Breast epithelium (tissue), 4 donors: ENCODE measurements around the gene ACTR10. TPM values are rescaled to one million over a fixed set of nuclear protein-coding genes. Genes with fewer than 3 reads are reported as not detected.

Source experiments
- DNase-seq, 2 donors: peaks; one replicate each; pipeline ENCODE4 v3.0.0-alpha.2; 2019; ENCODE audit warnings: low spot score in 2 of 2
- H3K27ac ChIP-seq, 2 donors: fragments of 200-600 bp; sonication (generic) in 1 of 2; one replicate each; pipeline ENCODE4 v1.5.1; 2016 to 2019; ENCODE audit warnings: mild to moderate bottlenecking in 1 of 2
- H3K27me3 ChIP-seq, 2 donors: fragments of 200-600 bp; sonication (generic) in 1 of 2; one replicate each; pipeline versions ENCODE4 v1.5.1 to v1.6.0; 2017 to 2019; ENCODE audit warnings: control low read depth in 1 of 2, mild to moderate bottlenecking in 1 of 2
- H3K36me3 ChIP-seq: fragments of 200-600 bp; one replicate; pipeline ENCODE4 v1.5.1; 2019
- H3K4me1 ChIP-seq, 2 donors: fragments of 200-600 bp; sonication (generic); one replicate each; pipeline ENCODE4 v1.5.1; 2016 to 2019; ENCODE audit warnings: control low read depth in 1 of 2
- H3K4me3 ChIP-seq, 3 donors: fragments of 200-600 bp; sonication (generic); 1 replicate in 2 of 3; 2 replicates in 1 of 3; pipeline ENCODE4 v1.5.1; 2016 to 2019; ENCODE audit warnings: mild to moderate bottlenecking in 3 of 3, moderate library complexity in 2 of 3
- H3K9me3 ChIP-seq, 2 donors: fragments of 200-600 bp; sonication (generic) in 1 of 2; one replicate each; pipeline ENCODE4 v1.5.1; 2016 to 2019; ENCODE audit warnings: control low read depth in 1 of 2
- POLR2A ChIP-seq: fragments of 450-650 bp; IDR thresholded peaks from one replicate; pipeline ENCODE4 v1.6.1; 2016; ENCODE audit warnings: antibody characterized with exemption, mild to moderate bottlenecking, moderate library complexity
- POLR2AphosphoS5 ChIP-seq, 3 donors: sonication (generic); formaldehyde crosslinking; IDR thresholded peaks; one replicate each; pipeline ENCODE4 v1.6.1; 2017; ENCODE audit warnings: antibody characterized with exemption in 3 of 3
- intact Hi-C: fragments of 100-400 bp; cut with DNase I; formaldehyde crosslinking; loops from one replicate; pipeline ENCODE4 v1.15.1; 2023; ENCODE audit warnings: low total_unique reads
- total RNA-seq, 3 donors: library from RNA; depleted of rRNA; stranded (reverse); fragments of >200 nt; gene quantifications; one replicate each; pipeline ENCODE4 v1.1.0, GENCODE V29; 2016
- TF ChIP-seq, protein P1 (sequence below), 3 donors: fragments of 450-650 bp; IDR thresholded peaks; one replicate each; pipeline ENCODE4 v1.5.1; 2016 to 2017; ENCODE audit warnings: antibody characterized with exemption in 3 of 3, mild to moderate bottlenecking in 3 of 3, moderate library complexity in 3 of 3

ACTR10 gene
- total RNA-seq, 3 donors from 2014 or later, result 42.2 to 71.4 (median 69.4) TPM

DNA sequence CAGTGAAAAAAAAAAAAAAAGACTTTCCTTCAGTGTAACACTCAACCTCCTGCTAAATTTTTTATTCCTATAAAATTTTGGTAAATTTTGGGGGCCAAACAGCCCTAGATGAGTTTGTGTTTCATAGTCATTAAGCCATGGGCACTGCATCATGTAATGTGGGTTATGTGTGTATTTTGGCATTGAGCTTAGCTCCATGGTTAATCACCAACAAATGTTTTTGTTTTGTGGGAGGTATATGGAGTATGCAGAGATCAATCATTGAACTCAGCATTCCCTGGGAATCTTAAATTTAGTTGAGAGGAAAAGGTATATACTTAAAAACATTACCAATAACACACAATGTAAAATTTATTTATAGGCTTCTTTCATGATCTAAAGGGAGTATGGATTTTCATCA is 39.4 kb upstream of the ACTR10 start:
- Histone ChIP-seq H3K27me3 (no peaks in the 10 kb centered on the region), H3K27ac (no peak overlapping the region), H3K9me3 (no peaks in the 10 kb centered on the region), H3K4me1 (no peaks in the 10 kb centered on the region), H3K4me3 (no peak overlapping the region), H3K36me3 (no peaks in the 10 kb centered on the region)
- TF ChIP-seq POLR2AphosphoS5 (IDR thresholded peaks at IDR 0.05) (no peak), POLR2A (no peak)
- TF ChIP-seq, protein P1, sequence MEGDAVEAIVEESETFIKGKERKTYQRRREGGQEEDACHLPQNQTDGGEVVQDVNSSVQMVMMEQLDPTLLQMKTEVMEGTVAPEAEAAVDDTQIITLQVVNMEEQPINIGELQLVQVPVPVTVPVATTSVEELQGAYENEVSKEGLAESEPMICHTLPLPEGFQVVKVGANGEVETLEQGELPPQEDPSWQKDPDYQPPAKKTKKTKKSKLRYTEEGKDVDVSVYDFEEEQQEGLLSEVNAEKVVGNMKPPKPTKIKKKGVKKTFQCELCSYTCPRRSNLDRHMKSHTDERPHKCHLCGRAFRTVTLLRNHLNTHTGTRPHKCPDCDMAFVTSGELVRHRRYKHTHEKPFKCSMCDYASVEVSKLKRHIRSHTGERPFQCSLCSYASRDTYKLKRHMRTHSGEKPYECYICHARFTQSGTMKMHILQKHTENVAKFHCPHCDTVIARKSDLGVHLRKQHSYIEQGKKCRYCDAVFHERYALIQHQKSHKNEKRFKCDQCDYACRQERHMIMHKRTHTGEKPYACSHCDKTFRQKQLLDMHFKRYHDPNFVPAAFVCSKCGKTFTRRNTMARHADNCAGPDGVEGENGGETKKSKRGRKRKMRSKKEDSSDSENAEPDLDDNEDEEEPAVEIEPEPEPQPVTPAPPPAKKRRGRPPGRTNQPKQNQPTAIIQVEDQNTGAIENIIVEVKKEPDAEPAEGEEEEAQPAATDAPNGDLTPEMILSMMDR (IDR thresholded peaks at IDR 0.05), result no peak
- no peak for DNase-seq
- intact Hi-C loops, result no loop called here

DNA sequence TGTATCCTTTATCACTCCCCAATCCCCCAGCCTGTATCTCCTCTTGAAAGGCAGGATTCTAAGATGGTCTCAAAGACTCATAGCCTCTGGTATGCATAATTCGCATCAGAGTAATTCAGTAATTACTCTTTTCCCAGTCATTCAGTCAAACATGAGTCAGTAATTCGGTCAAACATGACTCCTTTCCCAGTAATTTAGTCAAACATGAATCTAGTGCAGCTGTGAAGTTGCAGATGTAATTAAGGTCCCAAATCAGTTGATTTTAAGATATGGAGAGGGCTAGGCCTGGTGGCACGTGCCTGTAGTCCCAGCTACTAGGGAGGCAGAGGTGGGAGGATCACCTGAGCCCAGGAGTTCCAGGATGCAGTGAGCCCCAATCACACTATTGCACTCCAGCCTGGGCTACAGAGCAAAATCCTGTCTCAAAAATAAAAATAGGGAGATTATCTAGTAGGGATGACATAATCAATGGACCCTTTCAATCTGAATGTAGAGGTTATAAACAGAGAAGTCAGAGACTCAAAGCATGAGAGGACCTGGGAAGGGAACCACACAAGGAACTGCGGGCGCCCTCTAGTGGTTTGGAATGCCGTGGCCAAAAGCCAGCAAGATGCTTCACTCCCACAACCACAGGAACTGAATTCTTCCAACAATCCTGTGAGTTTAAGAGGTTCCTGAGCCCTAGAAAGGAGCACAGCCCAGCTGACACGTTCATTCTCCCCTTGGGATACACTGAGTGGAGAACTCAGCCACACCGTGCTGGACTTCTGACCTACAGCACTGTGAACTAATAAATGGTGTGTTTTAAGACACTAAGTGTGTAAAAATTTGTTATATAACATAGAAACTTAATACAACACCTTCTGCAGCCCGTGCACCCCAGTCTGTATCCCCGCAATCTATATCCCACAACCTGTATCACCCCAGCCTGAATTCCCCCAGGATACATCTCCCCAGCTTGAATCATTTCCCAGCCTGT is 33.7 kb upstream of the ACTR10 start:
- no peaks in the 10 kb centered on the region for H3K27me3 ChIP-seq
- TF ChIP-seq, protein P1 (IDR thresholded peaks at IDR 0.05), result peak; percentile 47 to 71 (median 48)
- no peak for TF ChIP-seq POLR2AphosphoS5 (IDR thresholded peaks at IDR 0.05)
- intact Hi-C loops, result no loop called here

DNA sequence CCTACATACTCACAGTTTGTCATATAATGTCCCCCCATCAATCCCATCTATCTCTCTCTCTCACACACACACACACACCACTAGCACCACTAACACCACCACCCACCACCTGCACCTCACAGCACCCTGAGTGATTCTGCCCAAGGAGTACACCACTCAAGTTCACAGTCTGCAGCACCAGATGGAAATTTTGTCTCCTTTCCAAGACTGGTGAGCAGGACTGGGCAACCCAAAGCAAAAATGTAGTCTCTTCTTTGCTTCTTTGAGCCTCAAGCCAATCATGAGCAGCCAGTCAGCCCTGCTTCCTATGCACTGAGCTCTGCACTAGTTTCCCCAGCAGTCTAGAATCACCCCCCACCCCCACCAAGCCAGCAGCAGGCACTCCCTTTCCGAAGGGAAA is 32.9 kb upstream of the ACTR10 start:
- Histone ChIP-seq H3K4me1 (no peaks in the 10 kb centered on the region), H3K36me3 (no peaks in the 10 kb centered on the region), H3K9me3 (no peaks in the 10 kb centered on the region), H3K27me3 (no peaks in the 10 kb centered on the region), H3K27ac (no peak overlapping the region), H3K4me3 (no peak overlapping the region)
- DNase-seq, result no peak
- no peak for TF ChIP-seq POLR2AphosphoS5 (IDR thresholded peaks at IDR 0.05)
- no peak for TF ChIP-seq POLR2A
- TF ChIP-seq, protein P1 (IDR thresholded peaks at IDR 0.05), result no peak
- intact Hi-C loops, result no loop called here

More for the DNA sequence above, 33.7 kb upstream of the ACTR10 start:
- H3K4me3 ChIP-seq, result no peak overlapping the region
- DNase-seq, result peak; percentile 70 to 88
- no peaks in the 10 kb centered on the region for H3K9me3 ChIP-seq
- no peaks in the 10 kb centered on the region for H3K36me3 ChIP-seq
- H3K27ac ChIP-seq, result no peak overlapping the region
- no peaks in the 10 kb centered on the region for H3K4me1 ChIP-seq

DNA sequence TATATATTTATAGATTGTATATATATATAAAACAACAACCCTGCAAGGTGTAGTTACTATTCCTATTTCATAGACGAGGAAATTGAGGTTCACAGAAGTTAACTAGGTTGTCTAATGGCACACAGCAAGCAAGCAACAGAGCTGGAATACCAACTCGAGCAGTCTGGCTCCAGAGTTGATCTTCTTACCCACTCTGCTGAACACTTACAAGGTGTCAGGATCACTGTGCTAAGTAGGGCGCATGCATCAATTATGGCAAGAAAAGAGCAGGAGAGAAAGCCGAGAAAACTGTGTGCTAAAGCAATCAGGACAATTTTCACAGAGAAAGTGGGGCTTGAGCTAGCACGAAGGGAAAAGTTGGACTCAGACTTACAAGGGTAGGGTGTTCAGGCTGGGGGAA is 32.1 kb upstream of the ACTR10 start:
- H3K9me3 ChIP-seq, result no peaks in the 10 kb centered on the region
- intact Hi-C loops, result no loop called here
- H3K27me3 ChIP-seq, result no peaks in the 10 kb centered on the region

More for the DNA sequence above, 32.1 kb upstream of the ACTR10 start:
- TF ChIP-seq, protein P1 (IDR thresholded peaks at IDR 0.05), result no peak
- TF ChIP-seq POLR2A (no peak), POLR2AphosphoS5 (IDR thresholded peaks at IDR 0.05) (no peak)
- Histone ChIP-seq H3K27ac (no peak overlapping the region), H3K36me3 (no peaks in the 10 kb centered on the region), H3K4me1 (no peaks in the 10 kb centered on the region), H3K4me3 (no peak overlapping the region)
- DNase-seq, result no peak
